GM12878 (cell line): ENCODE data around the gene CA9.

Source experiments
- EP300 ChIP-seq, 2 experiments: fragments of 150-350 bp in 1 of 2; IDR thresholded peaks; 2 replicates each; pipeline ENCODE4 v1.6.1; 2011 to 2012; ENCODE audit warnings: low read depth in 2 of 2, low read length in 2 of 2, borderline replicate concordance in 1 of 2, improper control_type of control experiment in 1 of 2, inconsistent platforms in 1 of 2; ENCODE audit not compliant: control insufficient read depth in 1 of 2
- SIX5 ChIP-seq: IDR thresholded peaks from 2 replicates; pipeline ENCODE4 v1.6.1; 2011; ENCODE audit warnings: mild to moderate bottlenecking, low read depth, low read length, moderate library complexity; ENCODE audit not compliant: severe bottlenecking
- SPI1 ChIP-seq: IDR thresholded peaks from 2 replicates; pipeline ENCODE4 v1.6.1; 2011; ENCODE audit warnings: low read depth, mild to moderate bottlenecking, low read length, moderate library complexity, borderline replicate concordance; ENCODE audit not compliant: insufficient read depth
- TF ChIP-seq, protein P1 (sequence below), 3 experiments: IDR thresholded peaks in 2 of 3; conservative IDR thresholded peaks in 1 of 3; 2 replicates each; pipeline ENCODE4 v1.5.1; 2011; ENCODE audit warnings: low read depth in 3 of 3, low read length in 3 of 3, mild to moderate bottlenecking in 3 of 3, control low read depth in 2 of 3, moderate library complexity in 2 of 3, inconsistent platforms in 1 of 3, mixed read lengths in 1 of 3; ENCODE audit not compliant: control insufficient read depth in 2 of 3, insufficient read depth in 1 of 3; ENCODE audit errors: extremely low read depth in 1 of 3
- TF ChIP-seq, protein P2 (sequence below): IDR thresholded peaks from 2 replicates; pipeline ENCODE4 v1.6.1; 2011; ENCODE audit warnings: mild to moderate bottlenecking, low read depth, low read length, moderate library complexity; ENCODE audit not compliant: insufficient replicate concordance
- TF ChIP-seq, protein P3 (sequence below): IDR thresholded peaks from 2 replicates; pipeline ENCODE4 v1.6.1; 2012; ENCODE audit warnings: mild to moderate bottlenecking, low read depth, low read length

DNA sequence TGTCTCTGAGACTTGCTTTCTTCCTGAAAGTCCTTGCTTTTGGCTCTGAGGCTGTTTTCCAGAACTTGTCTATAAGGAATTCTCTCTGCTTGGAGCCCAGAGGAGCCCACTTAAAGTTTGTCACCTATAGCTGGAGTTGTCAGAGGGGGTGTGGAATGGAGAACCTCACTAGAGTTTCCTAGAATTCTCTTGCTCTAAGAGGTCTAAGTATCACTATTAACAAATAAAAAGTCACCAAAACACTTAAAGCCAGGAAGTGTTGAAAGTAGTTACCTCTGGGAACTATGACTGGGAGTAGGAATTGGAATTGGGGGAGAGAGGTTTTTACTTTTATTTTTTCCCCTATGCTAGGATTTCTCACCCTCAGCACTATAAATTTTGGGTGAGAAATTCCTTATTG, 38.0 kb upstream of the CA9 start:
- TF ChIP-seq SPI1 (no peak), EP300 (IDR thresholded peaks at IDR 0.05; ENCODE audit: borderline replicate concordance in 1 of 2, control insufficient read depth in 1 of 2, low read depth in 2 of 2, low read length in 2 of 2) (no peak), SIX5 (no peak)
- TF ChIP-seq, protein P1, sequence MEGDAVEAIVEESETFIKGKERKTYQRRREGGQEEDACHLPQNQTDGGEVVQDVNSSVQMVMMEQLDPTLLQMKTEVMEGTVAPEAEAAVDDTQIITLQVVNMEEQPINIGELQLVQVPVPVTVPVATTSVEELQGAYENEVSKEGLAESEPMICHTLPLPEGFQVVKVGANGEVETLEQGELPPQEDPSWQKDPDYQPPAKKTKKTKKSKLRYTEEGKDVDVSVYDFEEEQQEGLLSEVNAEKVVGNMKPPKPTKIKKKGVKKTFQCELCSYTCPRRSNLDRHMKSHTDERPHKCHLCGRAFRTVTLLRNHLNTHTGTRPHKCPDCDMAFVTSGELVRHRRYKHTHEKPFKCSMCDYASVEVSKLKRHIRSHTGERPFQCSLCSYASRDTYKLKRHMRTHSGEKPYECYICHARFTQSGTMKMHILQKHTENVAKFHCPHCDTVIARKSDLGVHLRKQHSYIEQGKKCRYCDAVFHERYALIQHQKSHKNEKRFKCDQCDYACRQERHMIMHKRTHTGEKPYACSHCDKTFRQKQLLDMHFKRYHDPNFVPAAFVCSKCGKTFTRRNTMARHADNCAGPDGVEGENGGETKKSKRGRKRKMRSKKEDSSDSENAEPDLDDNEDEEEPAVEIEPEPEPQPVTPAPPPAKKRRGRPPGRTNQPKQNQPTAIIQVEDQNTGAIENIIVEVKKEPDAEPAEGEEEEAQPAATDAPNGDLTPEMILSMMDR (IDR thresholded peaks at IDR 0.05 in 2 of 3, conservative IDR thresholded peaks at IDR 0.05 in 1 of 3; ENCODE audit: control insufficient read depth in 2 of 3, extremely low read depth in 1 of 3, insufficient read depth in 1 of 3, low read depth in 3 of 3, low read length in 3 of 3): no peak
- TF ChIP-seq, protein P2, sequence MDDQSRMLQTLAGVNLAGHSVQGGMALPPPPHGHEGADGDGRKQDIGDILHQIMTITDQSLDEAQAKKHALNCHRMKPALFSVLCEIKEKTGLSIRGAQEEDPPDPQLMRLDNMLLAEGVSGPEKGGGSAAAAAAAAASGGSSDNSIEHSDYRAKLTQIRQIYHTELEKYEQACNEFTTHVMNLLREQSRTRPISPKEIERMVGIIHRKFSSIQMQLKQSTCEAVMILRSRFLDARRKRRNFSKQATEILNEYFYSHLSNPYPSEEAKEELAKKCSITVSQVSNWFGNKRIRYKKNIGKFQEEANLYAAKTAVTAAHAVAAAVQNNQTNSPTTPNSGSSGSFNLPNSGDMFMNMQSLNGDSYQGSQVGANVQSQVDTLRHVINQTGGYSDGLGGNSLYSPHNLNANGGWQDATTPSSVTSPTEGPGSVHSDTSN: no peak
- TF ChIP-seq, protein P3, sequence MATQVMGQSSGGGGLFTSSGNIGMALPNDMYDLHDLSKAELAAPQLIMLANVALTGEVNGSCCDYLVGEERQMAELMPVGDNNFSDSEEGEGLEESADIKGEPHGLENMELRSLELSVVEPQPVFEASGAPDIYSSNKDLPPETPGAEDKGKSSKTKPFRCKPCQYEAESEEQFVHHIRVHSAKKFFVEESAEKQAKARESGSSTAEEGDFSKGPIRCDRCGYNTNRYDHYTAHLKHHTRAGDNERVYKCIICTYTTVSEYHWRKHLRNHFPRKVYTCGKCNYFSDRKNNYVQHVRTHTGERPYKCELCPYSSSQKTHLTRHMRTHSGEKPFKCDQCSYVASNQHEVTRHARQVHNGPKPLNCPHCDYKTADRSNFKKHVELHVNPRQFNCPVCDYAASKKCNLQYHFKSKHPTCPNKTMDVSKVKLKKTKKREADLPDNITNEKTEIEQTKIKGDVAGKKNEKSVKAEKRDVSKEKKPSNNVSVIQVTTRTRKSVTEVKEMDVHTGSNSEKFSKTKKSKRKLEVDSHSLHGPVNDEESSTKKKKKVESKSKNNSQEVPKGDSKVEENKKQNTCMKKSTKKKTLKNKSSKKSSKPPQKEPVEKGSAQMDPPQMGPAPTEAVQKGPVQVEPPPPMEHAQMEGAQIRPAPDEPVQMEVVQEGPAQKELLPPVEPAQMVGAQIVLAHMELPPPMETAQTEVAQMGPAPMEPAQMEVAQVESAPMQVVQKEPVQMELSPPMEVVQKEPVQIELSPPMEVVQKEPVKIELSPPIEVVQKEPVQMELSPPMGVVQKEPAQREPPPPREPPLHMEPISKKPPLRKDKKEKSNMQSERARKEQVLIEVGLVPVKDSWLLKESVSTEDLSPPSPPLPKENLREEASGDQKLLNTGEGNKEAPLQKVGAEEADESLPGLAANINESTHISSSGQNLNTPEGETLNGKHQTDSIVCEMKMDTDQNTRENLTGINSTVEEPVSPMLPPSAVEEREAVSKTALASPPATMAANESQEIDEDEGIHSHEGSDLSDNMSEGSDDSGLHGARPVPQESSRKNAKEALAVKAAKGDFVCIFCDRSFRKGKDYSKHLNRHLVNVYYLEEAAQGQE: no peak
